HCT116 (cell line): ENCODE data around the gene LORICRIN. TPM values are rescaled to one million over a fixed set of nuclear protein-coding genes. Genes with fewer than 3 reads are reported as not detected.

Source experiments
- ATAC-seq: fragments of 200-7000 bp; cut with Tn5 transposase; 2 replicates; pipeline ENCODE4 v1.9.1; 2020; ENCODE audit warnings: mild to moderate bottlenecking, moderate library complexity
- BruUV-seq: library from RNA; stranded (reverse); fragments of 400-500 nt; replicated peaks from 2 replicates; lab custom pipeline; 2021; lab: Mats Ljungman, UMichigan
- CTCF ChIA-PET: fragments of 300-600 bp; sonication (Branson Sonifier 250); formaldehyde crosslinking; loops from one replicate; lab custom pipeline; 2021; ENCODE audit warnings: antibody characterized with exemption; lab: Charles Lee
- POLR2A ChIA-PET: fragments of 300-600, 350-600 bp; sonication (Branson Sonifier 250); formaldehyde crosslinking; loops from one replicate; lab custom pipeline; 2021; ENCODE audit warnings: antibody characterized with exemption; lab: Charles Lee
- RAD21 ChIA-PET, 2 experiments: fragments of 300-600 bp; sonication (Branson Sonifier 250); formaldehyde crosslinking; loops; one replicate each; lab custom pipeline; 2023; ENCODE audit warnings: low total read pairs in 2 of 2; ENCODE audit not compliant: uncharacterized antibody in 2 of 2, unreplicated experiment in 2 of 2, low non-redundant PET in 1 of 2; lab: Charles Lee
- DNase-seq: peaks from one replicate; pipeline ENCODE4 v3.0.0-alpha.2; 2010; ENCODE audit warnings: low read depth, low spot score
- H2AFZ ChIP-seq: fragments of 200-600 bp; shearing (Covaris generic), sonication (generic); 2 replicates; pipeline ENCODE4 v1.6.1; 2017; ENCODE audit warnings: low read depth, mixed run types, mixed read lengths, antibody characterized with exemption, low read length; ENCODE audit not compliant: poor library complexity, severe bottlenecking
- H3K27ac ChIP-seq: 2 replicates; pipeline ENCODE4 v1.5.1; 2012; ENCODE audit warnings: low read depth, low read length
- H3K27me3 ChIP-seq: fragments of 200-600 bp; sonication (generic); 2 replicates; pipeline ENCODE4 v1.6.1; 2016; ENCODE audit warnings: mixed run types, low read length, mixed read lengths; ENCODE audit not compliant: insufficient read depth
- H3K36me3 ChIP-seq, 2 experiments: fragments of 200-500 bp in 1 of 2; fragments of 200-600 bp in 1 of 2; sonication (Bioruptor generic) in 1 of 2; sonication (generic) in 1 of 2; 2 replicates each; pipeline versions ENCODE4 v1.5.1 to v1.6.1; 2014 to 2016; ENCODE audit warnings: low read length in 2 of 2, inconsistent platforms in 1 of 2, mixed read lengths in 1 of 2, mixed run types in 1 of 2; ENCODE audit not compliant: insufficient read depth in 2 of 2, control insufficient read depth in 1 of 2
- H3K4me1 ChIP-seq, 2 experiments: fragments of 200-600 bp in 1 of 2; sonication (generic) in 1 of 2; 2 replicates each; pipeline versions ENCODE4 v1.5.1 to v1.6.1; 2012 to 2017; ENCODE audit warnings: low read length in 2 of 2, inconsistent platforms in 1 of 2, mild to moderate bottlenecking in 1 of 2, mixed read lengths in 1 of 2, mixed run types in 1 of 2, moderate library complexity in 1 of 2; ENCODE audit not compliant: insufficient read depth in 2 of 2, control insufficient read depth in 1 of 2
- H3K4me2 ChIP-seq: fragments of 200-600 bp; sonication (generic); 2 replicates; pipeline ENCODE4 v1.6.1; 2017; ENCODE audit warnings: mixed run types, low read length, mixed read lengths
- H3K4me3 ChIP-seq, 2 experiments: fragments of 200-600 bp in 1 of 2; sonication (generic) in 1 of 2; replicated peaks in 1 of 2; 2 replicates each; pipeline ENCODE4 v1.5.1; 2011 to 2016; ENCODE audit warnings: low read length in 2 of 2, control low read depth in 1 of 2, low read depth in 1 of 2, mild to moderate bottlenecking in 1 of 2, mixed read lengths in 1 of 2, mixed run types in 1 of 2
- H3K79me2 ChIP-seq: fragments of 200-600 bp; sonication (generic); 2 replicates; pipeline ENCODE4 v1.6.1; 2017; ENCODE audit warnings: mild to moderate bottlenecking, mixed run types, low read length, moderate library complexity, mixed read lengths; ENCODE audit not compliant: insufficient read depth
- H3K9ac ChIP-seq: fragments of 200-600 bp; sonication (generic); 2 replicates; pipeline ENCODE4 v1.6.1; 2016; ENCODE audit warnings: low read length, mixed read lengths
- H3K9me2 ChIP-seq: fragments of 200-600 bp; sonication (generic), shearing (Covaris generic); 2 replicates; pipeline ENCODE4 v1.6.1; 2017; ENCODE audit warnings: mixed run types, mild to moderate bottlenecking, moderate library complexity; ENCODE audit not compliant: insufficient read depth
- H3K9me3 ChIP-seq, 2 experiments: fragments of 200-500 bp in 1 of 2; fragments of 200-600 bp in 1 of 2; sonication (Bioruptor generic) in 1 of 2; sonication (generic) in 1 of 2; 2 replicates each; pipeline ENCODE4 v1.6.1; 2014 to 2017; ENCODE audit warnings: low read length in 2 of 2, mixed read lengths in 2 of 2, inconsistent platforms in 1 of 2, low read depth in 1 of 2, mild to moderate bottlenecking in 1 of 2, mixed run types in 1 of 2, moderate library complexity in 1 of 2; ENCODE audit not compliant: control insufficient read depth in 1 of 2, insufficient read depth in 1 of 2
- H4K20me1 ChIP-seq: fragments of 200-600 bp; sonication (generic), shearing (Covaris generic); 2 replicates; pipeline ENCODE4 v1.6.1; 2017; ENCODE audit warnings: mixed run types, mild to moderate bottlenecking, moderate library complexity; ENCODE audit not compliant: insufficient read depth
- CBX3 ChIP-seq: IDR thresholded peaks from 2 replicates; pipeline ENCODE4 v1.6.1; 2012; ENCODE audit warnings: low read depth
- CEBPB ChIP-seq: IDR thresholded peaks from 2 replicates; pipeline ENCODE4 v1.6.1; 2012; ENCODE audit warnings: low read depth
- EGR1 ChIP-seq: IDR thresholded peaks from 2 replicates; pipeline ENCODE4 v1.6.1; 2012; ENCODE audit warnings: low read depth
- ELF1 ChIP-seq: IDR thresholded peaks from 2 replicates; pipeline ENCODE4 v1.6.1; 2012; ENCODE audit warnings: low read depth, borderline replicate concordance
- EZH2phosphoT487 ChIP-seq: fragments of 200-600 bp; IDR thresholded peaks from 2 replicates; pipeline ENCODE4 v1.6.1; 2018; ENCODE audit warnings: antibody characterized with exemption, borderline replicate concordance
- FOSL1 ChIP-seq: IDR thresholded peaks from 2 replicates; pipeline ENCODE4 v1.6.1; 2012; ENCODE audit warnings: low read depth
- JUND ChIP-seq: IDR thresholded peaks from 2 replicates; pipeline ENCODE4 v1.6.1; 2012
- POLR2A ChIP-seq: IDR thresholded peaks from 2 replicates; pipeline ENCODE4 v1.7.0; 2011; ENCODE audit warnings: borderline replicate concordance; ENCODE audit not compliant: insufficient read depth, insufficient read length; ENCODE audit errors: extremely low read depth
- POLR2AphosphoS5 ChIP-seq: IDR thresholded peaks from 2 replicates; pipeline ENCODE4 v1.6.1; 2011; ENCODE audit warnings: mild to moderate bottlenecking, low read depth, low read length, moderate library complexity
- SIN3A ChIP-seq: IDR thresholded peaks from 2 replicates; pipeline ENCODE4 v1.6.1; 2012; ENCODE audit warnings: low read depth
- SP1 ChIP-seq: IDR thresholded peaks from 2 replicates; pipeline ENCODE4 v1.6.1; 2012; ENCODE audit warnings: low read depth
- TCF7L2 ChIP-seq: IDR thresholded peaks from 2 replicates; pipeline ENCODE4 v1.7.0; 2011; ENCODE audit warnings: borderline replicate concordance, inconsistent platforms; ENCODE audit not compliant: insufficient read depth, insufficient read length; ENCODE audit errors: extremely low read depth
- YY1 ChIP-seq: IDR thresholded peaks from 2 replicates; pipeline ENCODE4 v1.6.1; 2011; ENCODE audit warnings: low read length, low read depth, moderate library complexity, mild to moderate bottlenecking; ENCODE audit not compliant: insufficient replicate concordance; ENCODE audit errors: extremely low read depth
- ZFX ChIP-seq: fragments of 450-650 bp; IDR thresholded peaks from 2 replicates; pipeline ENCODE4 v1.6.1; 2017
- ZNF274 ChIP-seq: fragments of 200-500 bp; sonication (Bioruptor generic); IDR thresholded peaks from 2 replicates; pipeline ENCODE4 v1.6.1; 2014; ENCODE audit warnings: mild to moderate bottlenecking, low read depth, low read length, inconsistent platforms
- intact Hi-C: fragments of 100-400 bp; cut with micrococcal nuclease; formaldehyde crosslinking; loops from 2 replicates; pipeline ENCODE4 v1.10.0; 2022
- total RNA-seq: library from RNA; stranded (reverse); gene quantifications from one replicate; pipeline ENCODE4 v1.2.1, GENCODE V29; 2021; ENCODE audit not compliant: unreplicated experiment
- TF ChIP-seq, protein P1 (sequence below): IDR thresholded peaks from 2 replicates; pipeline ENCODE4 v1.6.1; 2011; ENCODE audit warnings: mild to moderate bottlenecking, low read length, moderate library complexity; ENCODE audit not compliant: insufficient replicate concordance; ENCODE audit errors: extremely low read depth
- TF ChIP-seq, protein P2 (sequence below): IDR thresholded peaks from 2 replicates; pipeline ENCODE4 v1.6.1; 2012

Gene LORICRIN
- total RNA-seq, 1 experiment from 2014 or later = not detected

DNA sequence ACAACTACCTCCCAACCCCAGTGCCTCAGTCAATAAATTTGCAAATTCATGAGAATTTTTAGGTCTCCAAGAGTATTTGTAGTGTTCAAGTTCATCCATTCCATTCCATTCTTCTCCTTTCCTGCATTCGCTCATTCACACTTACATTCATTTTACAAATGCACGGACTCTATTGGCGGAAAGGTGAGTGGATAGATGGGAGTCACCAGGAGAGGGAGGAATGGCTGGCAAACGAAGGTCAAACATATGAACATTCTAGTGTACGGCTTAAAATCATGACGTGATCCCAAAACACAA lies 2.5 kb downstream of the LORICRIN start:
- H3K9me2 ChIP-seq = no peaks in the 10 kb centered on the region
- H3K4me2 ChIP-seq = no peak overlapping the region
- TF ChIP-seq SIN3A (no peak), POLR2A (no peak), YY1 (no peak), TCF7L2 (no peak), SP1 (no peak), ZFX (no peak), JUND (no peak), CBX3 (no peak), CEBPB (no peak), FOSL1 (no peak), ELF1 (no peak), EGR1 (no peak), POLR2AphosphoS5 (no peak), ZNF274 (no peak), EZH2phosphoT487 (no peak)
- TF ChIP-seq, protein P1, sequence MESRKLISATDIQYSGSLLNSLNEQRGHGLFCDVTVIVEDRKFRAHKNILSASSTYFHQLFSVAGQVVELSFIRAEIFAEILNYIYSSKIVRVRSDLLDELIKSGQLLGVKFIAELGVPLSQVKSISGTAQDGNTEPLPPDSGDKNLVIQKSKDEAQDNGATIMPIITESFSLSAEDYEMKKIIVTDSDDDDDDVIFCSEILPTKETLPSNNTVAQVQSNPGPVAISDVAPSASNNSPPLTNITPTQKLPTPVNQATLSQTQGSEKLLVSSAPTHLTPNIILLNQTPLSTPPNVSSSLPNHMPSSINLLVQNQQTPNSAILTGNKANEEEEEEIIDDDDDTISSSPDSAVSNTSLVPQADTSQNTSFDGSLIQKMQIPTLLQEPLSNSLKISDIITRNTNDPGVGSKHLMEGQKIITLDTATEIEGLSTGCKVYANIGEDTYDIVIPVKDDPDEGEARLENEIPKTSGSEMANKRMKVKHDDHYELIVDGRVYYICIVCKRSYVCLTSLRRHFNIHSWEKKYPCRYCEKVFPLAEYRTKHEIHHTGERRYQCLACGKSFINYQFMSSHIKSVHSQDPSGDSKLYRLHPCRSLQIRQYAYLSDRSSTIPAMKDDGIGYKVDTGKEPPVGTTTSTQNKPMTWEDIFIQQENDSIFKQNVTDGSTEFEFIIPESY = no peak
- TF ChIP-seq, protein P2, sequence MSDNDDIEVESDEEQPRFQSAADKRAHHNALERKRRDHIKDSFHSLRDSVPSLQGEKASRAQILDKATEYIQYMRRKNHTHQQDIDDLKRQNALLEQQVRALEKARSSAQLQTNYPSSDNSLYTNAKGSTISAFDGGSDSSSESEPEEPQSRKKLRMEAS = no peak
- no peak overlapping the region for H3K27ac ChIP-seq
- intact Hi-C loops = no loop called here
- no peak overlapping the region for H2AFZ ChIP-seq
- H3K79me2 ChIP-seq = no peaks in the 10 kb centered on the region
- no peaks in the 10 kb centered on the region for H3K4me1 ChIP-seq
- peaks cover 43% of the 10 kb centered on the region for H3K27me3 ChIP-seq
- H3K9me3 ChIP-seq = no peaks in the 10 kb centered on the region
- H3K9ac ChIP-seq = no peak overlapping the region
- ChIA-PET RAD21 (no interaction called here), POLR2A (no interaction called here), CTCF (interaction anchor here (1.7 kb wide), 1 partner anchor 26 kb away, joined by 4 read pairs; no protein-coding TSS in a partner anchor)
- H4K20me1 ChIP-seq = no peaks in the 10 kb centered on the region
- ATAC-seq (no peak), DNase-seq (no peak)
- no peak overlapping the region for H3K4me3 ChIP-seq
- H3K36me3 ChIP-seq = no peaks in the 10 kb centered on the region
- no TSS peak for BruUV-seq
